ENCODE results near the gene MXRA7.

- TF ChIP-seq CTCF (conservative IDR thresholded peaks at IDR 0.05) (no peak), ZFX (IDR thresholded peaks at IDR 0.05) (no peak)
Measured at GRCh38 chr17:76742958-76743357, 32.2 kb upstream of the MXRA7 start.
